Retina (tissue), 1 donor: Measurements from ENCODE around the gene GPR85.
"Not testable (repeated sequence)": the region's sequence is repeated elsewhere in the genome, so short reads cannot be mapped to it uniquely, and the experiment has no call there.

Source experiments
- DNase-seq: peaks from one replicate; pipeline ENCODE4 v3.0.0-alpha.2; 2016

Gene GPR85

GRCh38 chr7:113083816-113084495 is 2.7 kb downstream of the GPR85 start:
- peak; percentile 50 for DNase-seq

- no peak for DNase-seq
Measured at GRCh38 chr7:113083132-113083815, 3.4 kb downstream of the GPR85 start.

GRCh38 chr7:113078331-113078730 is 8.3 kb downstream of the GPR85 start:
- peak; percentile 59 for DNase-seq

- peak; percentile 28 for DNase-seq
Measured at GRCh38 chr7:113076703-113077102, 9.9 kb downstream of the GPR85 start.

- DNase-seq: no peak
Measured at GRCh38 chr7:113071465-113071864, 15.2 kb downstream of the GPR85 start.

- DNase-seq: no peak
Measured at GRCh38 chr7:113062499-113062898, 24.1 kb downstream of the GPR85 start.

GRCh38 chr7:113060100-113060499 is 26.5 kb downstream of the GPR85 start:
- DNase-seq: no peak

- no peak for DNase-seq
Measured at GRCh38 chr7:113054938-113055337, 31.7 kb downstream of the GPR85 start.

GRCh38 chr7:113054272-113054671 is 32.4 kb downstream of the GPR85 start:
- not testable (repeated sequence) for DNase-seq

- DNase-seq: not testable (repeated sequence)
Measured at GRCh38 chr7:113049221-113049620, 37.4 kb downstream of the GPR85 start.

- DNase-seq: no peak
Measured at GRCh38 chr7:113046453-113046852, 40.2 kb downstream of the GPR85 start.

- no peak for DNase-seq
Measured at GRCh38 chr7:113045379-113045778, 41.2 kb downstream of the GPR85 start.

- no peak for DNase-seq
Measured at GRCh38 chr7:113044394-113044793, 42.2 kb downstream of the GPR85 start.

- no peak for DNase-seq
Measured at GRCh38 chr7:113040849-113041248, 45.8 kb downstream of the GPR85 start.

- no peak for DNase-seq
Measured at GRCh38 chr7:113033959-113034358, 52.7 kb downstream of the GPR85 start.
